GF-D8 (cell line): ENCODE data around the gene KRTAP20-4.

Source experiments
- DNase-seq: peaks from one replicate; lab custom pipeline; 2025; lab: John Stamatoyannopoulos, UW

Gene KRTAP20-4

DNA sequence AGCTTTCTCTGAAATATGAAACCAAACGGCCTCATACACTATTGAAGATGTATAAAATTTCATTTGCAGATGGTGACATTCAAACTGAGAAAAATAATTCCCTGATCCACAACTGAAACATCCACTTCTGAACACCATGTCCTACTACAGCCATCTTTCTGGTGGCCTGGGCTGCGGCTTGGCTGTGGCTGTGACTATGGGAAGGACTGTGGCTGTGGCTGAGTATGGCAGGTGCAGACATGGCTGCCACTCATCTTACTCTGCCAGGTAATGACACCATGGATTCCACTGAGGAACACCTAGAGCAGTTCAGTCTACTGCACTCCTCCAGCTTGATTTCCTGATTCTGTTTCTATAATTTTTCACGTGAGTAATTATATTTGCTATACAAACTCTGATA is at the start of gene KRTAP20-4:
Gene KRTAP20-4, plus strand, starts transcription at position 106 of the 400 bp plus-strand sequence.
- DNase-seq: no peak

DNA sequence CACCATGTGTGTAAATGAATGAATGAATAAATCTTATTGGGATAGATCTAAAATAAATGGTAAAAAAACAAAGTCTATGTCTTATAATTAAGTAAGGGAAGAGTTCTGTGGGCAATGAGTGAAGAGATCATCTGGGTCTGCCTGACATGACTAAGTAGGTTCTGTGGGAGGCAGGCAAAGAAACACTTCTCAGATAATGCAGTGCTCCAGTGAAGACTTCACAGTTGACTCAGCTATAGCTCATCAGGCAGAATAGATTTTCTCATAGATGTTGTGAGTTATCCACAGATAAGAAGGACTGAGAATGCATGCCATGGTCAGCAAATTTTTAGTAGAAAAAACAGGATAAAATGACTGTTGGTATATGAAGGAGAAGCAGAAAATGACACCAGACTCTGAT is 42.7 kb upstream of the KRTAP20-4 start:
- DNase-seq: no peak

DNA sequence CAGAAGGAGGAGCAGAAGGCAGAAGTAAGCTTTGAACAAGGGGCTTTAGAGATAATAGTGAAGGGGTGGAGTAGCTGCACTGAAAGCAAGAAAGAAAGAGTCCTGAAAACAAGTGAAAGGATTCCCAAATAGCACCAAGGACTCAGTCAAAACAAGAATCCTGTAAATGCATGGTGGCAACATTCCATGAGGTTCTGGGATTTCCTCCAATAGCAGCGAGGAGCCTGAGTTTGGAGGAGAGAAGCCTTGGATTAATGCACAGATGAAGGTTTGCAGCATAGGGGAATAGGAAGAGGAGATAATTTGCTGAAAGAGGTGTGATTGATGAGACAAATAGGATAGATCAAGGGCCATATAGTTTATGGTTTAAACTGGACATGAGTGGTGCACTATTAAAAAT is 41.1 kb upstream of the KRTAP20-4 start:
- no peak for DNase-seq

DNA sequence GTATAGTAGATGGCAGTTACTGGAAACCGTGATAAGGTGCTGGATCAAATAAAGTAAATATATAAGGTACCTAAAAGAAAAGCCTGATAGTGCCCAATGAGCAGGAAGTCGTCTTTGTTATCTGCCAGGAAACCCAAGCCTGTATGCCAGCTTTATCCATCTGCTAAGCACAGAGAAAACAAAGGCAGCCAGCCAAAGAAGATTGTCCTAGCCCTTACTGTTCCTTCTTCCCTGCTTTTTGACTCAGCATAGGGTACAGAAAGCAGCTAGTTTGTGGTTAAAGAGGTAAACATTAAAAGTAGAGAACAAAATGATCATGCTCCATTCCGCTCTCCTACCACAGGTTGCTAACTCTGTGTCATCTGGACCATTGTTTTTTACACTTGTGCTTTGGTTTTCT is 40.3 kb upstream of the KRTAP20-4 start:
- DNase-seq: no peak

DNA sequence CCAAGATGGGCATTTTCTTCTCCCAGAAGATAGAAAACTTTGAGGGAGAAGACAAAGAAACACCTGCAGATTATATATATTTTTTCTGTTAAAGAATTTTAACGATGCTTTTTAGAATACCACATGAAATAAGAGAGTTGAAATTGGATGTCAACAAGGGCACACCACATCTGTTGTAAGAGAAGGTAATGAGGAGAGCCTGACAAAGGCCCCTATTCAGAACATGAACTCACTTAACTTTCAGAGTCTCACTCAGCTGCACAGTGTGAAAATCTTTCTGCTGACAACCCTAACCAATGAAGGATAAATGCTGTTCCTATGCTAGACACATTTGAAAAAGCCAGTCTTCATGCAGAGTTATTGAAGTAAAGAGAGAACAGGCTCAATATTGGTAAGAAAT is 37.6 kb upstream of the KRTAP20-4 start:
- no peak for DNase-seq

DNA sequence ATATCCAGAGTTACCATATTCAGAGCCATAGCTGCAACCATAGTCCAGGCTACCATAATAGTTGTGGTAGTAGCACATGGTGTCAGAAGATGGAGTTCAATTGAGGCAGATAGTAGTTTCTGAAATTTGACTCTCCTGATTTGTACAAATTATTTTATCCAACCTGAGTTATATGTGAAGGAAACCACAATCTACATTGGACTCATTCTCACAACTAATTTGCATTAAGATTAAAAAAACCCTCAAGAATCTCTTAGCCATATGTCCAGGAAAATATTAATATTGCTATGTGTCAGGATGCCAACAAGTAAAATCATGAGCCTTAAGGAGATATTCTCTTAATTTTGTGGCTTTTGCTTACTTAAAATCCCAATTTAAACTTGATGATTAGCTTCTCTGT is 30.1 kb upstream of the KRTAP20-4 start, which contains the start of gene KRTAP22-2:
Gene KRTAP22-2, minus strand, starts transcription at position 101 of the 400 bp plus-strand sequence.
- no peak for DNase-seq

DNA sequence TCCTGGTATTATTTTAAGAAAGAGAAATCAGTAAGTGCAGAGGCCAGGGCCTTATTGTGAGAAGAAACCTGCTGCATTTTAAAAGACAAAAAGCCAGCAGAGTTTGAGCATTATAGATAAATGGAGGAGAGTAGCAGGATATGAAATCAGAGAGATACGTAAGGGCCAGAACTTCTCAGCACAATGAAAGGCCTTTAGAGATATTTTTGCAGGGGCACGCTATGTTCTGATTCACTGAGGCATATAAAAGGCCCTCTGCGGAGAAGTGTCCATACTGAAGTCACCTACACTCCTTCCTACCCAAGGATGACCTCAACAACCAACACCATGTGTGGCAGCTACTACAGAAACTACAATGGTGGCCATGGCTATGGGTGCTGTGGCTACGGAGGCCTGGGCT is 28.3 kb upstream of the KRTAP20-4 start, which contains the start of gene KRTAP6-3:
Gene KRTAP6-3, plus strand, starts transcription at position 301 of the 400 bp plus-strand sequence. Its CDS starts 6 bp downstream, at position 307.
- no peak for DNase-seq

DNA sequence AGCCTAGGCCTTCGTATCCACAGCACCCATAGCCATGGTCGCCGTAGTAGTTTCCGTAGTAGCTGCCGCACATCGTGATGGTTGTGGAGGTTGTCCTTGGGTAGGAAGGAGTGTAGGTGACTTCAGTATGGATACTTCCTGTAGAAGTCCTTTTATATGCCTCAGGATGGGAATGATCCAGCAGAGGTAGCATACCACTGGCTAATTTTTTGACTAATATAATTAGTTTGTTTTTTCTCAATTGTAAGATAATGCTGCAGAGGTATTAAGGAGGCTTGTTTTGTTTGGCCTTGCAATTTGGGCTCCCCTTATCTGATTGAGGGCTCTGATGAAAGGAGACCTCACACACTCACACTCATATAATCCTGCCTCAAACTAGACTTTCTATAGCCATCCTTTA is 21.6 kb upstream of the KRTAP20-4 start, which contains the start of gene KRTAP6-2:
Gene KRTAP6-2, minus strand, starts transcription at position 101 of the 400 bp plus-strand sequence. Its CDS starts 28 bp downstream, at position 73.
- no peak for DNase-seq

DNA sequence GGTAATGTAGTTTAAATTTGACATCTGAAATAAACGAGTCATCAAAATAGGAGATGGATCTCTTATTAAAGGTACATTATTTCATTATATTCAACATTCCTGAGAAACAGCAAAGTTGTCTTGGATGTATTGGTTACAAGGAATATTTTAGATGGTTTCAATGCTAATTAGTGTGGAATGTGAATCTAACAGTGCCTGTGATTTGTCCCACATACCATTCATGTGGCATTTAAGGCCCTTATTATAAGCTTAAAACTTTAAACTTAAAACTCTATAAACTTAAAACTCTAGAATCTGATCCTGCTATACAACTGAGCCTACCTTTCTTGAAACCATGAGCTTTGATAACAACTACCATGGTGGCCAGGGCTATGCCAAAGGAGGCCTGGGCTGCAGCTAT is 19.6 kb upstream of the KRTAP20-4 start, which contains the start of gene KRTAP22-1:
Gene KRTAP22-1, plus strand, starts transcription at position 301 of the 400 bp plus-strand sequence.
- no peak for DNase-seq

DNA sequence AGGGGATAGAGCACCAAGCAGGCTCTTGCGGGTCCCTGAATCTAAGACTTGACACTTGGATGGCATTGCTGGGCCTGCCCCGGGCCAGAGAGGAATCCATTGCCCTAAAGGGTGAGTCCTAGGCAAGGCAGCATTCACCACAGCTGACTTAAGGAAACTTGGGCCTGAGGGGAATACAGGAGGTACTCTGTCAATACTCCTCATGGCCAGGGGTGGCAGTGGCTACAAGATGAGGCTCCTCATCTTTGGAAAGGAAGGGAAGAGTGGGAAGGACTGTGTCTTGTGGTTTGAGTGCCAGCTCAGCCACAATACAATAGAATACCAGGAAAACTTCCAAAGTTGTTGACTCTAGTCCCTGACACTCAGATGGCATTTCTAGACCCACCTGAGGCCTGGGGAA is 14.5 kb upstream of the KRTAP20-4 start:
- DNase-seq: no peak

DNA sequence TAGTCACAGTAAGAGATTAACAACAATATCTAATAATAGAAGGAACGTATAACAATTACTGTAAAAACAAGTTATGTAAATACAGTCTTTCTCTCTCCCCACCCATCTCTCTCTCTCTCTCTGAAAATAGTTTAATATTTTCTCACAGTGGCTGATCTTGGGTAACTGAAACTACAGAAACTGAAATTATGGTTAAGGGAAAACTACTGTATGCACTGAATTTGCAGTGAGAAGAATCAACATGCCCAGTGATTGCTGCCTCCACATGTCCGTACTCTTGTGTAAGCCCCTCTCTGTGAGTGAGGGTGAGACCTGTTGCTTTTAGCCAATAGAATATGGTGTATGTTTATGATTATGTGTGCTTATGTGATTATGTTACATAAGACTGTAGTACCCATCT is 8.3 kb upstream of the KRTAP20-4 start:
- DNase-seq: no peak

DNA sequence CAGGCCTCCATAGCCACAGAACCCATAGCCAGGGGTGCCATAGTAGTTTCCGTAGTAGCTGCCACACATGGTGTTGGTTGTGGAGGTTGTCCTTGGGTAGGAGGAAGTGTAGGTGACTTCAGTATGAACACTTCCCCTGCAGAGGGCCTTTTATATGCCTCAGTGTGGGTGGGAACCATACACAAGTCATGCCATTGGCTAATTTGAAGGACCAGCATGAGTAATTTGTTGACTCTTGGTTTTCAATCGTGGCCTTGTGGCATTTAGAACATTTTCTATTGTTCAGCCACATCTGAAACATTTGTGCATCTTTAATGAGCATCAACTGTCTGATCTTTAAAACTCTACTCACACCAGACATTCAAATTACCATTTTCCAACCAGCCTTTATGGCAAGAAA is 6.6 kb upstream of the KRTAP20-4 start, which contains the start of gene KRTAP6-1:
Gene KRTAP6-1, minus strand, starts transcription at position 95 of the 400 bp plus-strand sequence. Its CDS starts 26 bp downstream, at position 69.
- DNase-seq: no peak

DNA sequence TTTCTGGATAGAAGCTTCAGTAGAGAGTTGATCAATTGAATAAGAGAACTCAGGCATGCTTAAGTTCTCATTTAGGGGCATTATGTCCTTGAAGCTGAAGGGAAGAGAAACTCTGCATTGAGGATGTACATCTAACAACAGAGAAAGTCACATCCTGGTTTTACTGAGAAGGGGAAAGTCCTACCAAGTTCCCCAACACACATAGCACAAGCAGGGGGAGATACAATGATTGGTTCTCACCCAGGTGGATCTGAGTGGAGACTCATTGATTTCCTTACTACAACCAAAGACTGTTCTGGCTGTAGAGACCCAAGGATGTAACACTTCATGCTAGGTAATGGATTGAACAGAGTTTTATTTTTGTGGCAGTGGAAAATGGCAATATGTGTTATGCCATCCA is 5.2 kb upstream of the KRTAP20-4 start:
- no peak for DNase-seq

DNA sequence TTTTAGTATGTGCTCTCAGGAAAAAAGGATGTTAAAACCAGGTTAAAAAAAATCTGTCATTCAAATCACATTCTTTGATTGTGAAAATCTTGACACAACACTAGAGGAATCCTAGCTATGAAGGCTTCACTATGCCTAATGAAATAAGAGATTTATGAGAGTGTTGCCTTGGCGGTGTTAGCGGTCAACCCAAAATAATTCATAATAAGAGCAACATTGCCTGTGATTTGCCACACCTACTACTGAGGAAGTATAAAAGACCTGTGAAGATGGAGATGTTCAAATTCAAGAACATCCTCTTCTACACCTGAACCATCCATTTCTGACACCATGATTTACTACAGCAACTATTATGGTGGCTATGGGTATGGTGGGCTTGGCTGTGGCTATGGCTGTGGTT is 4.3 kb upstream of the KRTAP20-4 start, which contains the start of gene KRTAP20-1:
Gene KRTAP20-1, plus strand, starts transcription at position 301 of the 400 bp plus-strand sequence. Its CDS starts 30 bp downstream, at position 331.
- DNase-seq: no peak

DNA sequence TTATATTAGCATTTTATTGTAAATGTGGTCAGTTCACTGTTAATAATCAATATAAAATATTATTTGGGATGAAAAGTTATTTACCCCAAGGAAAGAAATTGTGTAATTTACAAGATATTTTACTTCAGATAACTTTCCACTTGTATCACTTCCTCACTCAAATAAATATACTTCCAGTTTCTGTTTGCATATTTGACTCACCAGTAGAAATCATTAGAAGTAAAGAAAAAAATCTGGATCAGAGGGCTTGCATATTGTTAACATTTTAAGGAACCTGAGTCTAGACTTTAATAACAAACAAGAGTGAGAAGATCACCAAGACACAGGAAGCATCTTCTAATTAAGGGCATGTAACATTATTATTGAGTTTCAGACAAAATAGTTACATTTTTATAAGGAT is 347 bp upstream of the KRTAP20-4 start:
- no peak for DNase-seq

DNA sequence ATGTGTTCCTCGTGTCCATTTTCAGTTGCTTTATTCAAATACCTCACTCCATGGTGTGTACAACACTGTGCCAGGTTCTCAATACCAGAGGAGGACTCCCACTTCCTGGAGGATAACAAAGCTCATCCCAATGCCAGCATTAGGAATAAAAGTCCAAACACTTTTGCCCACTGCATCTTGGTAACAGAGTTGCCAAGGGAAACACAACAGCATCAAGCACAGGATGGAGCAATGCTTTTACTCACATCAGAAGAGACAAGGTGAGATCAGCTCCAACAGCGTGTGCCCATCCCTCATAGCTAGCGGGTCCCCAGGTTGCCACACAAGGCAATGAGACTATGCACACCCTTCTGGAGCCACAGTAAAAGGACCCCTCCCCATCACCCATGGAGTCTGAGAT is 2.9 kb downstream of the KRTAP20-4 start:
- no peak for DNase-seq

DNA sequence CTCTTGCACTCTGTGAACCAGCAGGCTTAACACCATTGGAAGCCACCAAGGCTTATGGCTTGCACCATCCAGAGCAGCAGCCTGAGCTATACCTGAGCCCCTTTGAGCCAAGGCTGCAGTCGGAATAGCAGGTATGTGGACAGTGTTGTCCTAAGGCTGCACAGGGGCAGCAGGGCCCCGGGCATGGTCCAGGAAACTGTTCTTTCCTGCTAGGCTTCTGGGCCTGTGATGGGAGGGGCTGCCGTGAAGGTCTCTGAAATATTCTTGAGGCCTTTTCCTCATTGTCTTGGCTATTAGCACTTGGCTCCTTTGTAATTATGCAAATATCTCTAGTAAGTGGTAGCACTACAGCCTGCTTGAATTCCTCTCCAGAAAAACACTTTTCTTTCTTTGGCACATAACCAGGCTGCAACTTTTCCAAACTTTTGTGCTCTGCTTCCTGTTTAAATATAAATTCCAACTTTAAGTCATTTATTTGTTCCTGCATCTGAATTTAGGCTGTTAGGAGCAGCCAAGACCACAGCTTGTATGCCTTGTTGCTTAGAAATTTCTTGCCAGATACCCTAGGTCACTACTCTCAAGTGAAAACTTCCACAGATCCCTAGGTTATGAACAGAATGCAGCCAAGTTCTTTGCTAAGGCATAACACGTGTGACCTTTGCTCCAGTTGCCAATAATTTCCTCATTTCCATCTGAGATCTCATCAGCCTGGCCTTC is 5.2 kb downstream of the KRTAP20-4 start:
- DNase-seq: no peak

DNA sequence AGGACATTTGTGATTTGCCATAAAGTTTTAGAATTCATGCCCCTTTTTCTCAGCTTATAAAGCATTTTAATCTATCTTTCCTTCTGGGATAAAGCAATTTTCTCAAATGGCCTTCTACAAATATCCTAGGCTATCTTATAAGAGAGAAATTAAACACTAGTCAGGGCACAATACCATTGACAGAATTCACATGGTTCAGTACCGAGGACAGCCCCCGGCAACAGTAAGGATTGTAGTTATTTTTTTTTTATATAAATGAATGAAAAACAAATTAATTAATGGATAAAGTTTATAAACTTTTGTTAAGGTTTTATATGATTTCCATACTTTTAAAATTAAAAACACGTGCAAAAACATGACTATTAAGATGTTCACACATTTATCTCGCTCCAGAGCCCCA is 7.7 kb downstream of the KRTAP20-4 start:
- no peak for DNase-seq

DNA sequence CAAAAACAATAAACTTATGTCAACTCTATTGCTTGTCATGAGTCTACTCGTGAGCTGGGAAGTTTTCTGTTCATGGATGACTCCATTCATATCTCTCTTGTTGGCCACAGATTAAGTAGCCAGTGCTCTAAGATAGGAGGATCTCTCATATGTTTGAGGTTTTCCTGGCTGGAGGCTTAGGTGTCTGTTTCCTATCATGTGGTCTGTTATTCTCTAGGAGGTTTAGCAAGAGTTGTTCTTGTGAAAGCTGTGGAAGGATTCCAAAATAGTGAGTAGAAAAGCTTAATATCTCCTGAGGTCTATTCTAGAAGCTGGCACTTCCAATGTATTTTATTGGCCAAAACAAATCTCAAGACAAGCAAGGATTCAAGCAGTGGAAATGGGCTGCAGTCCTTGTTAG is 8.8 kb downstream of the KRTAP20-4 start:
- peak; percentile 9 for DNase-seq

DNA sequence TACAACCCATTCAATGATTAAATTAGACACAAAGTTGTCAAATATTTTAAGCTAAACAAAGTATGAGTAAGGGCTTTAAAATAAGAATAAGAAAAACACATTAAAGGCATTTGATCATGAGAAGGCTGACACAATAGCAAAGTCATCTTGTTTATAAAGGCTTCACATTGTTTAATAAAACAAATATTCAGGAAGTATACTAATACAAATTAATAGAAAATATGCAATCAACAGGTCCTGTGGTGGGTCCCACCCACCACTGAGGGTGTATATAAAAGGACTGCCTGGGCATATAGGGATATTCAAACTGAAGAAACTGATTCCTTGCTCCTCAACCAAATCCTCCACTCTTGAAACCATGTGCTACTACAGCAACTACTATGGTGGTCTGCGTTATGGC is 14.5 kb downstream of the KRTAP20-4 start, which contains the start of gene KRTAP20-2:
Gene KRTAP20-2, plus strand, starts transcription at position 301 of the 400 bp plus-strand sequence. Its CDS starts 58 bp downstream, at position 359.
- DNase-seq: no peak

DNA sequence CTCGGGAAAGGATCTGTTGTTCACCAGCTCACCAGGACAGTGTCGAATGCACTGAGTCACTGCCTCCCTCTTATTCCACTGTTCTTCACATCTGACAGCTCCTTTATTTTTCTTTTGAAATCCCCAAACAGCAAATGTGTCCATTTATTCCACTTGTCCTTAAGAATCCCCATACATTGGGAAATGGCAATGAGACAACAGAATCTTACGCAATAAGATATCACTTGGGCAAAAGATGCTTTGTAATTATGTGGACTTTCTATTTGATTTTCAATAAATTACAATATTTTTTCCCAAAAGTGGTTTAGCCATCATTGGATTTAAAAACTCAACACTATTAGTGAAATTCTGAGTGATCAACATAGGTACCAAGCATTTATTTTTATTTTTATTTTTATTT is 18.3 kb downstream of the KRTAP20-4 start:
- no peak for DNase-seq

DNA sequence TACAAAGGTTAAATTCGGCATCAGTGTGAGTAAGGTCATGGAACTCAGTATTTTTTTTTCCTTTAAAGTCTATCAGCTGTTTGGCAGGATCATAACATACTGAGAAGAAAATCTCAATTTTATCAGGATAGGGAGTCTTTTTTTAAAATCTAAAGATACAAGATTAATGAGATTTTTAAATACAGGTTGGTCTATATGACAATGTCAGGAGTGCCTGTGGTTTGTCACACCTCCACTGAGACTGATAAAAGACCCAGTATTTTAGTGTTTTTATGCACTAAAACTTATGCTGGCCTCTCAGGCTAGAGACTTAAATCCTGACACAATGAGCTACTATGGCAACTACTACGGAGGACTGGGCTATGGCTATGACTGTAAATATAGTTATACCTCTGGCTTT is 22.1 kb downstream of the KRTAP20-4 start, which contains the start of gene KRTAP20-3:
Gene KRTAP20-3, plus strand, starts transcription at position 301 of the 400 bp plus-strand sequence.
- DNase-seq: no peak

DNA sequence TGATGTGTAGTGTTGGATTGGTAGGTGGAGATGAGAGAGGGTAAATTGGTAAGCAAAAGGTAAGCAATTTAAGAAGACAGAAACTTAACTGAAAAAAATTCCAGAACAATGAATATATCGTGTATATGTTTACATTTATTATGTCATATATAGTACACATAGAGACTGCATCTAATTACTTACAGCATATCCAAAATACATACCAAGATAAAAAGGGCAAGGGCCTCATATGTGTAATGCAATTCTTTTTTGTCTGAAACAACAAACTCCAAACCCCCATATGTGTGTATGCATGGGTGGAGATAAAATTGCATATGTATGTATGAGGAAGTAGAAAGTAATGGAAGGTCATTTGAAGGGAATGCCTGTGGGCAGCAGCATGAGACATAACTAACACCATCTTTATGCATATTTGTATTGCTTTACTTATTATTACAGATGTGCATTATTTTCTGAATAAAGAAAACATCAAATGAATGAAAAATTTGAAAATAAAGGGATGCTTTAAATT is 26.5 kb downstream of the KRTAP20-4 start:
- no peak for DNase-seq
